Psoas muscle (tissue), 8 donors: ENCODE results near the gene AP5Z1. TPM values are rescaled to one million over a fixed set of nuclear protein-coding genes. Genes with fewer than 3 reads are reported as not detected.

Source experiments
- ATAC-seq, 4 donors: fragments of 200-7000 bp; cut with Tn5 transposase; one replicate each; pipeline ENCODE4 v1.9.1; 2020; ENCODE audit warnings: moderate library complexity in 3 of 4, mild to moderate bottlenecking in 2 of 4
- DNase-seq, 2 donors: peaks; one replicate each; pipeline ENCODE4 v3.0.0-alpha.2; 2020
- H3K27ac ChIP-seq: fragments of 200-600 bp; one replicate; pipeline ENCODE4 v1.8.0; 2022
- H3K27me3 ChIP-seq, 3 donors: fragments of 200-600 bp in 1 of 3; one replicate each; pipeline versions ENCODE4 v1.6.1 to v1.8.0; 2013 to 2022; ENCODE audit warnings: low read length in 2 of 3, mild to moderate bottlenecking in 2 of 3, moderate library complexity in 1 of 3; ENCODE audit not compliant: insufficient read depth in 3 of 3
- H3K36me3 ChIP-seq, 2 donors: fragments of 200-600 bp in 1 of 2; one replicate each; pipeline versions ENCODE4 v1.6.1 to v1.8.0; 2013 to 2022; ENCODE audit warnings: low read depth in 1 of 2, mild to moderate bottlenecking in 1 of 2, moderate library complexity in 1 of 2; ENCODE audit not compliant: insufficient read depth in 1 of 2
- H3K4me1 ChIP-seq: fragments of 200-600 bp; one replicate; pipeline ENCODE4 v1.8.0; 2022
- H3K4me3 ChIP-seq: fragments of 200-600 bp; one replicate; pipeline ENCODE4 v1.8.0; 2022; ENCODE audit warnings: mild to moderate bottlenecking
- H3K9me3 ChIP-seq: fragments of 200-600 bp; one replicate; pipeline ENCODE4 v1.8.0; 2022
- CTCF ChIP-seq: fragments of 200-600 bp; IDR thresholded peaks from one replicate; pipeline ENCODE4 v1.8.0; 2022; ENCODE audit warnings: antibody characterized with exemption
- whole genome bisulfite sequencing, 3 donors: extraction: QIAGEN DNeasy Blood & Tissue Kit; methylation state at CpG; one replicate each; pipeline versions ENCODE4 v1.1.6 to v1.1.7; 2013; 5-methylcytosine and 5-hydroxymethylcytosine counted together
- intact Hi-C, 2 donors: fragments of 100-400 bp; cut with DNase I; formaldehyde crosslinking; loops; one replicate each; pipeline versions ENCODE4 v1.11.0 to v1.14.2; 2022
- polyA plus RNA-seq, 3 donors: library from polyadenylated mRNA; stranded (reverse); fragments of 200-250 nt; gene quantifications; one replicate each; pipeline ENCODE4 v1.2.3, GENCODE V29; 2013
- total RNA-seq, 4 donors: library from RNA; stranded (reverse); fragmentation: NEBNext Ultra II Directional in 2 of 4; extraction: Animal tissue kit (Norgen Biotek cat#: 25700) in 2 of 4; gene quantifications; one replicate each; pipeline versions ENCODE4 v1.2.1 to v1.2.4, GENCODE V29; 2021 to 2023
- donor health status: healthy with polysubstance abuse.
- donor health status: DM: no; HTN: no; CAD: no; lungs with moderate emphysema.
- donor health status: Bipolar disorder and iron deficiency.
- donor health status: healthy.
- donor health status: DM: yes; HTN: yes; CAD: no.
- donor health status: DM: no; HTN: no; CAD: no.
- donor health status: DM: no; HTN: no; CAD: no.
- donor health status: DM: yes; HTN: yes; CAD: no.

Gene AP5Z1
- total and polyA plus RNA-seq, 7 donors: 6.6 to 20.1 (median 12.1) TPM

DNA sequence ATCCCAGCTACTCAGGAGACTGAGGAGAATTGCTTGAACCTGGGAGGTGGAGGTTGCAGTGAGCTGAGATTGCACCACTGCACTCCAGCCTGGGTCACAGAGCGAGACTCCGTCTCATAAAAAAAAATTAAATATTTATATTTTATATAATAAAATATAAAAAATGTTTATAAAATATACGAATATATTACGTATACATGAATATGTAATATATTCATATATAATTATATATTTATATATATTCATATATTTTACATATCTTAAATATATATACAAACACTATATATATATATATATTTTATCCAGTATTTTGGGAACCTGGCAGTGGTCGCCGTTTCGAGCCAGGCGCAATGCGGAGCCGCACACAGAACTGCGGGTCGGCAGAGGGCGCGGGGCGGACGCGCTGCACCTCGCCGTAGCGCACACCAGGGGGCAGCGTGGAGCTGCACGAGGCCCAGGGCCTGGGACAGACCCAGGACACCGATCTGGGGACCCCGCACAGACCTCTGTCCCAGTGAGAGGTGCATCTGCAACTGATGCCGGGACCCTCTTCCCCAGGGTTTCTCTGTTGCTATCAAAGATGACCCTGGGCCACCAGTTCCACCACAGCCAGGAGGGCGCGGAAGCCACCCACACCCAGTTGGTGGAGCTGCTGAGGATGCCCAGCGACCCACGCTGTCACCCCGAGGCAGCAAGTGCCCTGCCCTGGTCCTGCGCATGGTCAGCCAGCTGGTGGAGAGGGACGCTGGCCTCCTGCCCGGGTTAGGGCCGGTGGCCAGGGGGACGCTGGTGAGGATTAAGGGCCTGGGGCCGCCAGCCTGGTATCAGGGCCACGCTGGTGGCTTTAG is 22.7 kb downstream of the AP5Z1 start:
- ATAC-seq: peak; percentile 86 to 90 (median 88)
- Histone ChIP-seq H3K4me3 (no peak overlapping the region), H3K4me1 (no peaks in the 10 kb centered on the region), H3K9me3 (no peaks in the 10 kb centered on the region), H3K36me3 (no peaks in the 10 kb centered on the region), H3K27ac (no peak overlapping the region), H3K27me3 (no peaks in the 10 kb centered on the region)
- DNase-seq: peak; percentile 48 to 77
- 22 to 24% (median 22%) methylated on average over 37 of the region's 37 CpGs for WGBS, 3 donors
- intact Hi-C loops: loop anchor here (5.0 to 10.0 kb wide), 3 partner anchors 174 to 287 kb away; no protein-coding TSS in a partner anchor
- TF ChIP-seq CTCF: peak; percentile 85

DNA sequence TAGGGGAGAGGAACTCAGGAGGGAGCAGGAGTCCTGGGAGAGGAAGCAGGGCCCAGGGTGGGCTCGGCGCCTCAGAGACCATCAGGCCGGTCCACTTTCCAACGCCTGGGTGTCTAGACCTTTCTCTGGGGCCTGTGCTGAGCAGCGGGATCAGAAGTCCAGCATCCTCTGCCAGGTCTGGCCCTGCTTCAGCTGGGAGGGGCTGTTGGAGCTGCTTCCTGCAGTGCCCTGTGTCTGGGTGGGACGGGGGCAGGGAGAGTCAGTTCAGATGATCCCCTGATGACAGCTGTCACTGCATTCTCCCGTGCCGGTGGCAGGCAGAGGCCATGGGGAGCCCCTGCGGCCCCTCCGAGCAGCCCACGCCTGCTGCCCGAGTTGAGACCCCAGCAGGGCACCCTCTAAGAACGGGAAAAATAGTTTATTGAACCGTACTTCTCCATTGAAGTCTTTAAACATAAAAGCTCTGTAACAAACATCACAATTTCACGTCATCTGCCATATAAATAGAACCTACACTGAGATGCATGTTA is 23.3 kb downstream of the AP5Z1 start:
- no peak for DNase-seq

GRCh38 chr7:4799508-4800268 is 24.3 kb downstream of the AP5Z1 start:
- no peak overlapping the region for H3K27ac ChIP-seq
- TF ChIP-seq CTCF: no peak
- H3K9me3 ChIP-seq: no peaks in the 10 kb centered on the region
- no peaks in the 10 kb centered on the region for H3K27me3 ChIP-seq
- no peaks in the 10 kb centered on the region for H3K4me1 ChIP-seq
- intact Hi-C loops: loop anchor here (5.0 to 10.0 kb wide), 3 partner anchors 173 to 285 kb away; no protein-coding TSS in a partner anchor
- peak in 1 of 2 donors; percentile 57 for DNase-seq
- peak in 1 of 4 donors; percentile 6 for ATAC-seq
- 68 to 72% (median 70%) methylated on average over 33 to 39 of the region's 39 CpGs for WGBS, 3 donors
- no peak overlapping the region for H3K4me3 ChIP-seq
- H3K36me3 ChIP-seq: no peaks in the 10 kb centered on the region

More for the DNA sequence above, 23.3 kb downstream of the AP5Z1 start:
- TF ChIP-seq CTCF: no peak
- intact Hi-C loops: loop anchor here (5.0 to 10.0 kb wide), 3 partner anchors 174 to 286 kb away; no protein-coding TSS in a partner anchor
- Histone ChIP-seq H3K36me3 (no peaks in the 10 kb centered on the region), H3K4me1 (no peaks in the 10 kb centered on the region), H3K27ac (no peak overlapping the region), H3K27me3 (no peaks in the 10 kb centered on the region), H3K9me3 (no peaks in the 10 kb centered on the region), H3K4me3 (no peak overlapping the region)
- 41 to 50% (median 47%) methylated on average over 14 to 15 of the region's 15 CpGs for WGBS, 3 donors
- ATAC-seq: peak; percentile 29 to 39 (median 30)

- no peaks in the 10 kb centered on the region for H3K9me3 ChIP-seq
- DNase-seq: no peak
- TF ChIP-seq CTCF: no peak
- no peak overlapping the region for H3K27ac ChIP-seq
- H3K27me3 ChIP-seq: no peaks in the 10 kb centered on the region
- no peaks in the 10 kb centered on the region for H3K4me1 ChIP-seq
- no peak overlapping the region for H3K4me3 ChIP-seq
- whole genome bisulfite sequencing, 3 donors: 72 to 83% (median 74%) methylated on average over 9 to 10 of the region's 10 CpGs
- intact Hi-C loops: no loop called here
- no peak for ATAC-seq
- H3K36me3 ChIP-seq: no peaks in the 10 kb centered on the region
Measured at GRCh38 chr7:4800487-4800886, 25.1 kb downstream of the AP5Z1 start.
